ENCODE results near the gene LDB2. TPM values are rescaled to one million over a fixed set of nuclear protein-coding genes. Genes with fewer than 3 reads are reported as not detected.

The LDB2 gene
- total and polyA plus RNA-seq, 2 of the 8 experiments (the other 6 are each of a cell fraction or from before 2014, with no cell fraction given): 57.0 to 140 TPM

DNA sequence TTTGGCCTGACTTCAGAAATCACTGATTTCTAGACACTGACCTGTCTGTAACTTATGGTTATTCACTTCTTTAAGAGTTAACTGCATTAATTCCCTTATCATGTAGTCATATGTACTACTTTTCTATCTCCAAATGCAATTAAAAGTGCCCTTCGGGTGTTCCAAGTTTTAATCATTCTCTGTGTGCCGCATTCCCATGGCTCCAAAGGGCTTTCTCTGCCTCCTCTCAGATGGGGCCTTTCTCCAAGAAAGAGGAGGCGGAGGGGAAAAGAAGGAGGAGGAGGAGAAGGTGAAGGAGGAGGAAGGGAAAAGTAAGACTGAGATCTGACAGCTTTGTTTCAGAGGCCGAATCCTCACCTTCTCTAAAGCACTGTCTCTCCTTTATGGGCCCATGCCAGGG, 325.8 kb downstream of the LDB2 start:
- WGBS, 2 experiments (ENCODE audit: extremely low coverage in 1 of 2, insufficient coverage in 1 of 2, insufficient read length in 1 of 2, insufficient replicate concordance in 2 of 2, low coverage in 1 of 2, low lambda C conversion rate in 2 of 2, missing lambda C conversion rate in 1 of 2): 92% methylated on average over 4 of the region's 4 CpGs; no CpG with 5 or more reads in 1 of the 2 experiments
- H2AFZ ChIP-seq (ENCODE audit: low read length): no peak overlapping the region
- H2AK5ac ChIP-seq (ENCODE audit: low read depth, low read length): no peak overlapping the region
- no peak overlapping the region for H3K23ac ChIP-seq (ENCODE audit: insufficient read length)
- no peak overlapping the region for H2BK120ac ChIP-seq (replicated peaks; ENCODE audit: low read depth, low read length)
- H3K4ac ChIP-seq (replicated peaks; ENCODE audit: insufficient read length, low read depth, low read length): no peak overlapping the region
- no peaks in the 10 kb centered on the region for H3K36me3 ChIP-seq (ENCODE audit: control insufficient read depth in 2 of 4, insufficient read depth in 4 of 4, low read length in 3 of 4)
- H3K4me2 ChIP-seq (ENCODE audit: insufficient read depth in 1 of 2, low read depth in 2 of 2, low read length in 2 of 2): no peak overlapping the region
- H2BK12ac ChIP-seq (ENCODE audit: low read depth, low read length): no peak overlapping the region
- FAIRE-seq (no peak), DNase-seq (ENCODE audit: low read depth in 1 of 2, low spot score in 2 of 2) (no peak)
- H3K23me2 ChIP-seq (ENCODE audit: low read depth, low read length): no peaks in the 10 kb centered on the region; the same call in 1 of the 2 replicates
- H3K79me2 ChIP-seq (ENCODE audit: control insufficient read depth in 1 of 2, insufficient read depth in 2 of 2, low read length in 2 of 2): no peaks in the 10 kb centered on the region
- no peak overlapping the region for H3K4me3 ChIP-seq (ENCODE audit: extremely low read depth in 1 of 4, insufficient read depth in 2 of 4, low read depth in 3 of 4, low read length in 4 of 4)
- ChIA-PET CTCF (ENCODE audit: partially characterized antibody) (interaction anchor here (1.0 to 1.4 kb wide), 2 partner anchors 8 to 32 kb away, joined by 3 to 6 read pairs; no protein-coding TSS in a partner anchor), POLR2A (ENCODE audit: partially characterized antibody) (no interaction called here)
- no peak overlapping the region for H2BK15ac ChIP-seq (ENCODE audit: low read length)
- H4K5ac ChIP-seq (ENCODE audit: insufficient read length, low read depth, low read length): no peak overlapping the region
- H4K8ac ChIP-seq (ENCODE audit: extremely low read depth, insufficient read depth, low read length): no peak overlapping the region
- H2BK5ac ChIP-seq (ENCODE audit: low read depth, low read length): no peak overlapping the region
- H2BK20ac ChIP-seq (ENCODE audit: low read length): no peak overlapping the region
- no peak overlapping the region for H4K91ac ChIP-seq (replicated peaks; ENCODE audit: insufficient read length, low read length)
- no peak overlapping the region for H3K14ac ChIP-seq (ENCODE audit: insufficient read length)
- peaks cover 0 to 2% of the 10 kb centered on the region in 2 experiments for H4K20me1 ChIP-seq (replicated peaks in 1 of 2; ENCODE audit: control insufficient read depth in 1 of 2, insufficient read depth in 2 of 2, low read length in 2 of 2)
- H3K18ac ChIP-seq (ENCODE audit: extremely low read depth, low read length): no peak overlapping the region
- no peak overlapping the region for H3K9ac ChIP-seq (replicated peaks in 1 of 4; ENCODE audit: extremely low read depth in 1 of 4, low read depth in 3 of 4, low read length in 3 of 4)
- no peaks in the 10 kb centered on the region for H3K27me3 ChIP-seq (replicated peaks in 1 of 4; ENCODE audit: control insufficient read depth in 3 of 4, extremely low read depth in 1 of 4, insufficient read depth in 3 of 4, low read length in 3 of 4)
- H3K79me1 ChIP-seq (ENCODE audit: low read depth, low read length): no peaks in the 10 kb centered on the region
- no peaks in the 10 kb centered on the region for H3K9me3 ChIP-seq (ENCODE audit: insufficient read depth in 2 of 2, low read depth in 1 of 2, low read length in 1 of 2)
- no peaks in the 10 kb centered on the region for H3K4me1 ChIP-seq (replicated peaks in 1 of 4; ENCODE audit: control insufficient read depth in 3 of 4, insufficient read depth in 4 of 4, low read length in 3 of 4)
- no peak overlapping the region for H3K56ac ChIP-seq (replicated peaks; ENCODE audit: insufficient read length, low read depth, low read length)
- no peak overlapping the region for H3K27ac ChIP-seq (ENCODE audit: low read depth, low read length)
- TF ChIP-seq FOSL1 (IDR thresholded peaks at IDR 0.05; ENCODE audit: insufficient read depth, low read depth, low read length): no peak
- no peak for TF ChIP-seq RAD21 (IDR thresholded peaks at IDR 0.05 in 1 of 2, conservative IDR thresholded peaks at IDR 0.05 in 1 of 2; ENCODE audit: low read depth in 2 of 2, low read length in 2 of 2)
- no peak for TF ChIP-seq CBX5 (IDR thresholded peaks at IDR 0.05; ENCODE audit: low read depth, low read length)
- no peak for TF ChIP-seq BCL11A (IDR thresholded peaks at IDR 0.05; ENCODE audit: low read depth in 2 of 2, low read length in 2 of 2)
- TF ChIP-seq BRCA1 (IDR thresholded peaks at IDR 0.05; ENCODE audit: low read depth, low read length): no peak
- no peak for TF ChIP-seq MAX (IDR thresholded peaks at IDR 0.05)
- TF ChIP-seq SRF (IDR thresholded peaks at IDR 0.05; ENCODE audit: low read depth, low read length): no peak
- no peak for TF ChIP-seq SP1 (IDR thresholded peaks at IDR 0.05; ENCODE audit: low read depth, low read length)
- TF ChIP-seq GABPA (IDR thresholded peaks at IDR 0.05; ENCODE audit: borderline replicate concordance, insufficient read depth, low read length): no peak
- TF ChIP-seq POU5F1 (IDR thresholded peaks at IDR 0.05; ENCODE audit: low read depth, low read length): no peak
- no peak for TF ChIP-seq SAP30 (IDR thresholded peaks at IDR 0.05; ENCODE audit: insufficient read depth, insufficient replicate concordance, low read length)
- TF ChIP-seq TCF12 (IDR thresholded peaks at IDR 0.05; ENCODE audit: low read depth, low read length): no peak
- TF ChIP-seq EZH2 (IDR thresholded peaks at IDR 0.05; ENCODE audit: low read depth, low read length, severe bottlenecking): no peak
- no peak for TF ChIP-seq HDAC6 (IDR thresholded peaks at IDR 0.05; ENCODE audit: low read depth, low read length)

All from H1 (cell line).